ENCODE results near the gene KIF7.

GRCh38 chr15:89693091-89693490 lies 37.8 kb upstream of the KIF7 start:
- TF ChIP-seq, protein P1, sequence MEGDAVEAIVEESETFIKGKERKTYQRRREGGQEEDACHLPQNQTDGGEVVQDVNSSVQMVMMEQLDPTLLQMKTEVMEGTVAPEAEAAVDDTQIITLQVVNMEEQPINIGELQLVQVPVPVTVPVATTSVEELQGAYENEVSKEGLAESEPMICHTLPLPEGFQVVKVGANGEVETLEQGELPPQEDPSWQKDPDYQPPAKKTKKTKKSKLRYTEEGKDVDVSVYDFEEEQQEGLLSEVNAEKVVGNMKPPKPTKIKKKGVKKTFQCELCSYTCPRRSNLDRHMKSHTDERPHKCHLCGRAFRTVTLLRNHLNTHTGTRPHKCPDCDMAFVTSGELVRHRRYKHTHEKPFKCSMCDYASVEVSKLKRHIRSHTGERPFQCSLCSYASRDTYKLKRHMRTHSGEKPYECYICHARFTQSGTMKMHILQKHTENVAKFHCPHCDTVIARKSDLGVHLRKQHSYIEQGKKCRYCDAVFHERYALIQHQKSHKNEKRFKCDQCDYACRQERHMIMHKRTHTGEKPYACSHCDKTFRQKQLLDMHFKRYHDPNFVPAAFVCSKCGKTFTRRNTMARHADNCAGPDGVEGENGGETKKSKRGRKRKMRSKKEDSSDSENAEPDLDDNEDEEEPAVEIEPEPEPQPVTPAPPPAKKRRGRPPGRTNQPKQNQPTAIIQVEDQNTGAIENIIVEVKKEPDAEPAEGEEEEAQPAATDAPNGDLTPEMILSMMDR (IDR thresholded peaks at IDR 0.05), result no peak
- no peak for TF ChIP-seq POLR2A (IDR thresholded peaks at IDR 0.05)
